Measurements from ENCODE around the gene DPM1.
"Not testable (repeated sequence)": the region's sequence is repeated elsewhere in the genome, so short reads cannot be mapped to it uniquely, and the experiment has no call there.

Gene DPM1

GRCh38 chr20:50980071-50980681, 21.8 kb upstream of the DPM1 start:
- no peak for DNase-seq (ENCODE audit: low read depth in 2 of 2)

- not testable (repeated sequence) for DNase-seq (ENCODE audit: low read depth in 2 of 2)
Observed at GRCh38 chr20:50978533-50978932, 20.2 kb upstream of the DPM1 start.

GRCh38 chr20:50977066-50978021, 19.0 kb upstream of the DPM1 start:
- no peak for DNase-seq (ENCODE audit: low read depth in 2 of 2)

GRCh38 chr20:50975701-50976330, 17.5 kb upstream of the DPM1 start:
- no peak for DNase-seq (ENCODE audit: low read depth in 2 of 2)

- DNase-seq (ENCODE audit: low read depth in 2 of 2), result no peak
Observed at GRCh38 chr20:50969912-50970311, 11.6 kb upstream of the DPM1 start.

GRCh38 chr20:50969435-50969834, 11.1 kb upstream of the DPM1 start:
- DNase-seq (ENCODE audit: low read depth in 2 of 2), result no peak

- no peak for DNase-seq (ENCODE audit: low read depth in 2 of 2)
Observed at GRCh38 chr20:50968289-50968688, 10.0 kb upstream of the DPM1 start.

GRCh38 chr20:50967586-50967985, 9.3 kb upstream of the DPM1 start:
- DNase-seq (ENCODE audit: low read depth in 2 of 2), result no peak

- DNase-seq (ENCODE audit: low read depth in 2 of 2), result no peak
Observed at GRCh38 chr20:50959543-50960126, 1.3 kb upstream of the DPM1 start.

- DNase-seq (ENCODE audit: low read depth in 2 of 2), result peak in 1 of 2 donors; percentile 69
Observed at GRCh38 chr20:50958615-50959542, 547 bp upstream of the DPM1 start, which contains the start of gene MOCS3. MOCS3 (plus strand) TSS chr20:50958818; CDS start chr20:50958843, 25 bp downstream.

GRCh38 chr20:50957276-50957675, 1.1 kb downstream of the DPM1 start:
- no peak for DNase-seq (ENCODE audit: low read depth in 2 of 2)

GRCh38 chr20:50953821-50954220, 4.5 kb downstream of the DPM1 start:
- no peak for DNase-seq (ENCODE audit: low read depth in 2 of 2)

GRCh38 chr20:50953196-50953595, 5.1 kb downstream of the DPM1 start:
- DNase-seq (ENCODE audit: low read depth in 2 of 2), result no peak

GRCh38 chr20:50948132-50948785, 10.1 kb downstream of the DPM1 start:
- DNase-seq (ENCODE audit: low read depth in 2 of 2), result no peak

GRCh38 chr20:50943069-50943468, 15.3 kb downstream of the DPM1 start:
- no peak for DNase-seq (ENCODE audit: low read depth in 2 of 2)

GRCh38 chr20:50933589-50933988, 24.7 kb downstream of the DPM1 start:
- no peak for DNase-seq (ENCODE audit: low read depth in 2 of 2)

- DNase-seq (ENCODE audit: low read depth in 2 of 2), result no peak
Observed at GRCh38 chr20:50932691-50933280, 25.5 kb downstream of the DPM1 start.

GRCh38 chr20:50932016-50932485, 26.3 kb downstream of the DPM1 start:
- DNase-seq (ENCODE audit: low read depth in 2 of 2), result no peak

GRCh38 chr20:50931306-50932015, 26.9 kb downstream of the DPM1 start, which contains the start of gene ADNP:
ADNP (minus strand) TSS chr20:50931437; CDS start chr20:50903996, 27,441 bp downstream.
- DNase-seq (ENCODE audit: low read depth in 2 of 2), result peak; percentile 74 to 78

Data from activated CD4-positive, alpha-beta T cell treated with anti-CD3 and anti-CD28 coated beads for 24 hours (primary cell).